NCI-H187 (cell line): ENCODE results near the gene DUOXA1.
"Not testable (repeated sequence)": the region's sequence is repeated elsewhere in the genome, so short reads cannot be mapped to it uniquely, and the experiment has no call there.

Experiments
- DNase-seq, 2 experiments: peaks; one replicate each; lab custom pipeline; 2025; lab: John Stamatoyannopoulos, UW

Gene DUOXA1

DNA sequence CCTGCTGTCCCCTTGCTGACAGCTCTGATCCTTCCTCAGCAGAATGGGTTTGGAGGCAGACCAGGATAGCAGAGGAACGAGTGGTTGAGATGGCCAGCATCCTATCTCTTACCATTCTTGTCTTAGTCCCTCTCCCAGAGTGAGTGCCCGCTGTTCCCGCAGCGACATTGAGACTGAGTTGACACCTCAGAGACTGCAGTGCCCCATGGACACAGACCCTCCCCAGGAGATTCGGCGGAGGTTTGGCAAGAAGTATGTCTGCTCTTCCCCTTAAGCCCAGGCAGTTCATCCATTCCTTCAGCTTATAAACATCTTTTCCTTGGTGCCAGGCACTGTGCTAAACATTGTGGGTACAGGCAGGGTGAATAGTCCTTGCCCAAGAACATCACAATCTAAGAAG is 21.3 kb upstream of the DUOXA1 start:
- DNase-seq = no peak

DNA sequence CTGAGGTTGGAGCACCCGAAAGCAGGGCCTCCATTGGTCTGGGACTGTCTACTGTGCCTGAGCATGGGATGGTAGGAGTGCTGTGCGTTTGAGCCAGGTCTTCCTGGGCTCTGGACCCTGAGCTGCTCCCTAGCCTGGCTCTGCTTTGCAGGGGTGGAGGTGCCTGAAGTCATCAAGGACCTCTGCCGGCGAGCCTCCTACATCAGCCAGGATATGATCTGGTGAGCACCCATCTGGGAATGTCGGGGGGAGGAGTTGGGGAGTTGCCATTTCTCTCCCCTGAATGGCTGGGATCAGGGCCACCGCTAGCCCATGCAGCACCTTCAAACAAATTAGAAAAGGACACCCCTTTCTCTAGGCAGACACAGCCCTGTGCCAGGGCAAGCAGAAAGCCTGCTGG is 20.8 kb upstream of the DUOXA1 start:
- DNase-seq = no peak

DNA sequence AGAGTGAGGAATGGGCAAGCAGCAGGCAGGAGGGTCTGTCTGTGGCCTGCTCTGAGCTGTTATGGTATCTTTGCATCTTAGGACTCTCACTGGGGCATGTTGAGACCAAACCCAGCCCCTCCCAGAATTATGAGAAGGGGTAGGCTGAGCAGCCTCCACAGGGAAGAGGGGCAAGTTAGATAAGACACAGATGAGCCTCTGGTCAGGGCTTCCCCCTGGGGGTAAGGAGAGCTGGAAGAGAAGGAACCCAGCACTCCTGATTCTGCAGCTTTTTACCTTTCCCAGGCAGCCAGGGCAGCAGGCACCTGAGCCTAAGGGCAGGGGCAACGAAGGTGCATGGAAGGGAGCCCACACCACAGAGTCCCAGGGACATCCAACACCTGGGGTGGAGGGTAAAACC is 19.4 kb upstream of the DUOXA1 start:
- no peak for DNase-seq

DNA sequence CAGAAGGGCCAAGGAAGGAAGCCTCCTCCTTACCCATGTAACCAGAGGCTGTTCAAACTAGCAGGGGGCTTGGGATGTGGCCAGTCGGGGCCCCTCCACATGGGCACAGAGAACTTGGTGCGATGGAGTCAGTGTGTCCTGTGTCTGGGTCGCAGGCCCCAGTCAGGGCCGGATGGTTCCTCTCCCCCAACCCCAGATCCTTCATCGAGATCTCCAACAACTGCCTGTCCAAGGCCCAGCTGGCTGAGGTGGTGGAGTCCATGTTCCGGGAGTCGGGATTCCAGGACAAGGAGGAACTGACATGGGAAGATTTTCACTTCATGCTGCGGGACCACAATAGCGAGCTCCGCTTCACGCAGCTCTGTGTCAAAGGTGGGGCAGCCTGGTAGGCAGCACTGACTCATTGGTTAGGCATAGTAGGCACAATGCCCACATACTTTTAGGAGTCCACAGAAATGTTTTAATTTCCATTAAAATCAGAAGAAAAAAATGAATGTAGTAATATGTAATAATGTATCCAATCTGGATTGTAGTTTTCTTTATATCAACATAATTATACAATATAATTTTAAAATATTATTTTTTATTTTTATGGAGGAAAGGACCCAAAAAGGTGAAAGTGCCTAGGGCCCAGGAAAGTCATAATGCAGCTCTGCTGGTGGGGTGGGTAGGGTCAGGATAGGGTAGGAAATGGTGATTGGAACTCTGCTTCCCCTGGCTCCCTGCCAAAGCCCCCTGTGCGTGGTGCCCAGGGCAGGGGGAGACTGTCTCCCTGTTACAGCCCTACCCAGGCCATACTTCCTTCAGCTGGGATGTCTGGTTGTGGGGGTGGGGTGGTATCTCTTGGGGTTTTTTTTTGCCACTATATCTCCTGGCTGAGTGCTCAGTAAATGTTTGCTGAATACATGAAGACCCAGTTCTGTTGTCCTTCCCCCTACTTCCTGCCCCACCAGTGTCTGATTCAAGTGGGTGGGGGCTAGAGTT is 18.7 kb upstream of the DUOXA1 start:
- no peak for DNase-seq

DNA sequence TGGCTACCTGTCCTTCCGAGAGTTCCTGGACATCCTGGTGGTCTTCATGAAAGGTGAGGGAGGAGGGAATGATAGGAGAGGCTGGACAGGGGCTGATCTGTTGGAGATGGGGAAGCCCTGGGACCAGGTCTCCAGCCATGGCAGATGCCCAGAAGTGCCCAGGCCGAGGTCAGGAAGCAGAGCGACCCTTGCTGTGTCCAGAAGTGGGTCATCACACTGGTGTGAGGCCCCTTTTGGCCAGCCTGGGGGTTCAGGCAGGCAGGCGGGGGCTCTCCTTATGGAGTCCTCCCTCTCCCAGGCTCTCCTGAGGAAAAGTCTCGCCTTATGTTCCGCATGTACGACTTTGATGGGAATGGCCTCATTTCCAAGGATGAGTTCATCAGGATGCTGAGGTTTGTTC is 17.9 kb upstream of the DUOXA1 start:
- DNase-seq = no peak

DNA sequence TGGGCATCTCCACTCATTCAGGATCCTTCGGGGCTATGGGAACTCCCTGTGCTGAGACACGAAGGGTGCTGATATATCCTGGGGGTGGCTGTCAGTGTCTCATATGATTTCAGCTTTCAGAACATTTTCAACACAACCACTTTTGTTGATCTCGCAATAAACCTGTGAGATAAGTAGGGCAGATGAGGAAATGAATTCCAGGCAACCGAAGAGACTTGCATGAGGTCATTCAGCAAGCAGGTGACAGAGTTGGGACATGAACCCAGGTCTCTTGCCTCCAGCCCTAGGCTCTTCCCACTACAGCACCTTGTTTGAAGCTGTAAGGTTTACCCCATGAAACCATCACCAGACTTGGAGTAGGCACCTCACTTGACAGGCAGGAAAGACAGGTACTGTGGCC is 16.7 kb upstream of the DUOXA1 start:
- DNase-seq = no peak

DNA sequence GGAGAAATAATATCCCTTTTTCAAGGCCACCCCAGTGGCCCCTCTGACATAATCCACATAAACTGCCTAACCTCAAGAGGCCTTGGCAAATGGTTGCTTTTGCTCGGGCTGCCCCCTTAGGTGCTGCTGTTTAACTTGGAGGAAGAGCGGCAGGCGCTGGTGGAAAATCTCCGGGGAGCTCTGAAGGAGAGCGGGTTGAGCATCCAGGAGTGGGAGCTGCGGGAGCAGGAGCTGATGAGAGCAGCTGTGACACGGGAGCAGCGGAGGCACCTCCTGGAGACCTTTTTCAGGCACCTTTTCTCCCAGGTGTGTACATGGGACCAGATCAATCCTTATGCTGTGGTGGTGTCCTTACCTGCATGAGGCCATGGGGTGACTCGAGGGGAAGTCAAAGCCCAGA is 15.1 kb upstream of the DUOXA1 start:
- DNase-seq = no peak

DNA sequence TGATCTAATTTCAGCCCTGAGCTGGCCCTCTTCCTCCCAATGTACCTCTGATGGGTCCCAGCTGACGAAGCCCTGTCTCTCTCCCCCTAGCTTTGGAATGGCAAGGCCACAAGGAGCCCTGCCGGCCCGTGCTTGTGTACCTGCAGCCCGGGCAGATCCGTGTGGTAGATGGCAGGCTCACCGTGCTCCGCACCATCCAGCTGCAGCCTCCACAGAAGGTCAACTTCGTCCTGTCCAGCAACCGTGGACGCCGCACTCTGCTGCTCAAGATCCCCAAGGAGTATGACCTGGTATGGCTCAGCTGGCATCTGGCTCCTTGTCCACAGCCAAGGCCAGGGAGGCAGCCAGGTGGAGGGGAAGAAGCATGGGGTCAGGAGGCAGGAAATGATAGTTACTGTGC is 14.3 kb upstream of the DUOXA1 start:
- DNase-seq = no peak

DNA sequence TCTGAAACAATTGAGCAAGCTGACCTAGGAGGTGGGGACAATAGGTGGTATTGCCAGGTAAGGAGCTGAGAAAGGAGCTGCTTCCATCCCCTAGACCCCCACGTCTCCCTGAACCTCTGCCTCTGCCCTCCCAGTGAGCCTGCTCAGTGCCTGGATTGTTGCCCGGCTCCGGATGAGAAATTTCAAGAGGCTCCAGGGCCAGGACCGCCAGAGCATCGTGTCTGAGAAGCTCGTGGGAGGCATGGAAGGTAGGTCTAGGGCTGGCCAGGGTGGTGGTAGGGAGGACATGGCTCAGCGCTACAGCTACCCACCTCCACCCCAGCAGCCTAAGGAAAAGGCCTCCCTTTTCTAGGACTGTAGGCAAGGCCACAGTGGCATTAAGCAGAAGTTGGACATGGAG is 13.4 kb upstream of the DUOXA1 start:
- DNase-seq = no peak

DNA sequence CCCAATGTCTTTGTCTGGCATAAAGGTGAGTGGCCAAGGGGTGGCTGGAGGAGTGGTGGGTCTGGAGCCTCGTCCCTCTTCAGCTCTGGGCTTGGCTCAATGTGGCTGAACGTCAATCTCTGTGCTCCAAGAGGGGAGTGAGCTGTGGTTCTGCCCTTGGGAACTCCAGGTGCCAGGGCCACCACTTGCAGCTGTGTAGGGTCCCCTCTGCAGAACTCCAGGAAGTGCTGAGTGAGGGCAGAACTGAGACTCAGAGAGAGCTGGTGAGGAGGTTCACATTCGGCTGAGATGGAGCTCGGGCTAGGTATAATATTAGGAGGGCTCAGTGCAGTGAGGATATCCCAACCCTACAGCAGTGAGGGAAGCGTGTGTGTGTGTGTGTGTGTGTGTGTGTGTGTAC is 11.7 kb upstream of the DUOXA1 start:
- no peak for DNase-seq

DNA sequence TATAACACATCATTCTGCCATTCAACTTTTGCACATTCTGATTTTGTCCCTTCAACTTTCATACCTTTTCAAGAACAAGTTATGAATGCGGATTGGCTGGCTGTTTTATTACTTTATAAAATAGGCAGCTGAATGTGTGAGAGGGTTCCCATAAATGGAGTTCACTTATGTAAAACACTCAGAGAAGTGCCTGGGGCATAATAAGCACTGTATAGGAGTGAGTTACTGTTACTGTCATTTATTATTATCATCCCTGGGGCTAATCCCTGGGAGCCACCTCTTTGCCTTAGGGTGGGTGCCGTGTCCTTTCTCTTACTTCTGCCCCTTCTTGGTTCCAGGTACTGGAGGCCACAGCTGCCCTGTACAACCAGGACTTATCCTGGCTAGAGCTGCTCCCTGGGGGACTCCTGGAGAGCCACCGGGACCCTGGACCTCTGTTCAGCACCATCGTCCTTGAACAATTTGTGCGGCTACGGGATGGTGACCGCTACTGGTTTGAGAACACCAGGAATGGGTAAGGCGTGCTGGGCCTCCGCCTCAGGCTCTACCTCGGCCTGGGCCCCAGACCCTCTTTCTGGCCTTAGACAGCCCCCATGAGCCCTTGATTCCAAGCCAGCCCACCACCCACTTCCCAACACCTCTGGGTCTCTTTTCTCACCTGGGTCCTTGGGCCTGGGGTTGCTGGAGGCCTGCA is 11.0 kb upstream of the DUOXA1 start:
- no peak for DNase-seq

DNA sequence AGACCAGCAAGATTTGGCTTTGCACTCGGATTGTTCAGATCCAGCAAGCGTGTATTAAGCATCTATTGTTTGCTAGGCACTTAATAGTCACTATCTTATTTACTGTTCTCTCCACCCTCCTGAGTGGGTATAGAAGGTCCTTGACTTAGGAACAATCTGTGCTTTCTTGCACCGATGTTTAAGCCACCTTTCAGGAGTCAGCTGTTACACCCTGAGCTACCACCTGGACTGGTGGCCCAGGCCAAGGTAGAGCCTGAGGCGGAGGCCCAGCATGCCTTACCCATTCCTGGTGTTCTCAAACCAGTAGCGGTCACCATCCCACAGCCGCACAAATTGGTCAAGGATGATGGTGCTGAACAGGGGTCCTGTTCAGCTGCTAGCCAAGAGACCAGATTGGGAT is 10.1 kb upstream of the DUOXA1 start:
- DNase-seq = no peak

DNA sequence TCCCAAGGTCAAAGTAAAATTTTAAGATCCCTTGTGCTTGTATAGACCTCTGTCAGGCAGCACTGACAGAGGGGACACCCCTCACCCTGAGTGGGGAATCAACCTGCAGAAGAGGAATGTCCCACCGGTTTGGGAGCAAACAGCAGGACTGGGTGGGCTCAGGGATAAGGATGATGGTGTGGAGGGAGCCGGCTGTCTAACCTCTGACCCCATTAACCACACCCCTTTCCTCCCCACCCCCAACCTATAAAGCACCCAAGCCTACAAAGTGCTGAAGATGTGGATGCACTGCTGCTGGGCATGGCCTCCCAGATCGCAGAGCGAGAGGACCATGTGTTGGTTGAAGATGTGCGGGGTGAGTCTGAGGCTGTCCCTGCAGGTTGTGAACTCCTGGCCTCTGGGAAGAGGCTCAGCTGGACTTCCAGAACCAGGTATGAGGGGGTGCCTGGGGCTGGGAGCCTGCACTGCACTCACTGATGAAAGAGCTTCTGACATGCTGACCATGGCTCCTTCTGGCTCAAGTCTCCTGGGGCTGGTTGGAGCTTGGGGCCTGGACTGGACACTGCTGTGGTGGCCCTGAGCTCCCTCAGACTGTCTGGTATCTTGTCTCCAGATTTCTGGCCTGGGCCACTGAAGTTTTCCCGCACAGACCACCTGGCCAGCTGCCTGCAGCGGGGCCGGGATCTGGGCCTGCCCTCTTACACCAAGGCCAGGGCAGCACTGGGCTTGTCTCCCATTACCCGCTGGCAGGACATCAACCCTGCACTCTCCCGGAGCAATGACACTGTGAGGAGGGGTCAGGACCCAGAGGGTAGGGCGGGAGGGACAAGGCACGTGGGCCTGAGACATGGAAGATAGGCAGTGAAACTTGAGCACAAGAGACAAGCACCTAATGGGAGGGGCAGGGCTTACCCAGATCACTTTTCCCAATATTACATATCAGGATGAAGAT is 9.4 kb upstream of the DUOXA1 start:
- DNase-seq = no peak

DNA sequence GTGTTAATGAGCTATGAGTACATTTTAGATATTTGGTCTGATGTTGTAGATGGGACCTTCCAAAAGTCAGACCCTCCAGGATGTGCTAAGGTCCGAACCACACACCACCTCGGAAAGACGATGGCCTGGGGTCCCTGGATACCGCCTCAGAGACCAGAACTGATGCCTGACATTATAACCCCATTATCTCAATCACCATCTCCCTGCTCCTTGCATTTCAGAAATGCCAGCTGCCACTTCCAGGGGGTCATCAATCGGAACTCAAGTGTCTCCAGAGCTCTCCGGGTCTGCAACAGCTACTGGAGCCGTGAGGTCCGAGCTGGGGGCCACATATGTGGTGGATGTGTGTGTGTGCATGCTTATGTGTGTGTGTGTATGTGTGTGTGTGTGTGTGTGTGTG is 8.0 kb upstream of the DUOXA1 start:
- DNase-seq = no peak

DNA sequence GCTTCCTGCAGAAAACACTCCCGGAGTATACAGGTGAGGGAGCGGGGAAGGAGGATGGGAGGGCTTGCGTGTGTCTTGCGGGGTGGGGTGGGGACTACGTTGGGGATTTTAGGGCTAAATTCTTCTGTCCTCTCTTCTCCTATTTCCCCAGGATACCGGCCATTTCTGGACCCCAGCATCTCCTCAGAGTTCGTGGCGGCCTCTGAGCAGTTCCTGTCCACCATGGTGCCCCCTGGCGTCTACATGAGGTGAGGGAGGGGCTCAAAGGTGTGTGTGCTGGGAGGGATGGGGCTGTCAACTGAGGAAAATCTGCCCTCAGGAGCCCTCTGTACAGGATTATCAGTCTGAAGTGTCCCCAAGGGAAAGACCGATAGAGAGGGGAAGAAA is 6.7 kb upstream of the DUOXA1 start:
- no peak for DNase-seq

DNA sequence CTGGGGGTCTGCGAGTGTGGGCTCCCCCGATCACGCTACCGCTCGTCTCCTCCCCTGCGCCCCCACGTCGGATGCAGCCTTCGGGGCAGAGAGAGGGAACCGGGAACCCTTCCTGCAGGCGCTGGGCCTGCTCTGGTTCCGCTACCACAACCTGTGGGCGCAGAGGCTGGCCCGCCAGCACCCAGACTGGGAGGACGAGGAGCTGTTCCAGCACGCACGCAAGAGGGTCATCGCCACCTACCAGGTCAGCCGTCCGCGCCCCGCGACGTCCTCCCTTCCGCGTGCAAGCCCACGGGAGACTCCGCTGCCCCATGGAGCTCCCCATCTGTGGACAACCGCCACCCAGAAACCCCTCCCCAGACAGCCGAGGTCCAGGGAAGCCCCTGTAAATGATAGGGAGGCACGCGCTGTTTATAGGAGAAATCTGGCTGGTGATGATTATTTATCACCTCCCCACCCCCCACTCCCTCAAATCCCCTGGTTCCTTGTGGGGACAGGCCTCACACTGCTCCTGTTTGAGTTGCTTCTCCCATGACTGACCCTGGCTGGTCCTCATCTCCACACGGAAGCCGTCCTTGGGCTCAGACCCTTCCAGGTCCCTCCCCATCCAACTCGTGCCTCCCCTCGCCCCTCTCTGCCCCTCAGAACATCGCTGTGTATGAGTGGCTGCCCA is 6.2 kb upstream of the DUOXA1 start:
- not testable (repeated sequence) for DNase-seq

DNA sequence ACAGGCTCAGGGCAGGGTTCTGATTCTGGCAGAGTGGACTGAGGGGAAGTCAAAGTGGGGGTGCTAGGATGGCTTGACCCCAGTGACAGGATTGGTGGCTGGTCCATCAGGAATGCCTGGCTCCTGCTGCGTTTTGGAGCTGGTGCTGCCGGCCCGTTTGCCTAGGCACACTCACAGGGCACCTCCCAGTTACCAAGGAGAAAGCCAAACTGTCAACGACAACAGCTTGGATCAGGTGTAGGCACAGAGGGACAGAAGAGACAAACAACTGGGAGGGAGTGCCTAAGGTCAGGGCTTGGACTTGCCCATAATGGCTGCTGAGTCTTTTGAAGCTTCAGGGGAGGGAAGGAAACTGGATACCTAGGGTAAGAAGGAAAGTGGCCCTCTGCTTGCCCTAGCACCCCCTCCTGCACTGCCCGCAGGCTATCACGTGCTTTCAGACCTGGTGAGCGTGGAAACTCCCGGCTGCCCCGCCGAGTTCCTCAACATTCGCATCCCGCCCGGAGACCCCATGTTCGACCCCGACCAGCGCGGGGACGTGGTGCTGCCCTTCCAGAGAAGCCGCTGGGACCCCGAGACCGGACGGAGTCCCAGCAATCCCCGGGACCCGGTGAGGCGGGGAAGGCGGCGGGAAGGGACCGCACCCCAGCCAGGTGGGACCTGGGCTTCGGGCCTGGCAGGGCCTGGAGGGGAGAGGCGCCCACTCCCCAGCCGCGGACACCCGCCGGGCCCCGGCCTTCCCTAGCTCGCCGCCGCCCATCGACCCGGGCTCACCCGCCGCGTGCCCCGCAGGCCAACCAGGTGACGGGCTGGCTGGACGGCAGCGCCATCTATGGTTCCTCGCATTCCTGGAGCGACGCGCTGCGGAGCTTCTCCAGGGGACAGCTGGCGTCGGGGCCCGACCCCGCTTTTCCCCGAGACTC is 5.3 kb upstream of the DUOXA1 start:
- no peak for DNase-seq

DNA sequence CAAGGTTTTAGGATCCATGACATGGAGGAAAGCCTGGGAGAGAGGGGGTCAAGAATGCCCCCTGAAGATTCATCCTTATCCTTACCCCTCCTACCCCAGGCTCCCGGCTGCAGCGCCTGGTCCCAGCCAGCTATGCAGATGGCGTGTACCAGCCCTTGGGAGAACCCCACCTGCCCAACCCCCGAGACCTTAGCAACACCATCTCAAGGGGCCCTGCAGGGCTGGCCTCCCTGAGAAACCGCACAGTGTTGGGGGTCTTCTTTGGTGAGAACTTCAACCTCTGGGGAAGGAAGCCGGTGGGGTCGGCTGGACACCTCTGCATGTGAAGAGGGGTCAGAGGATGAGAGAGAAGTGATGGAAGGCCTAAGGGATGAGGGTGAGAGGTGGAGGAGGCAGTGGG is 4.4 kb upstream of the DUOXA1 start:
- DNase-seq = no peak

DNA sequence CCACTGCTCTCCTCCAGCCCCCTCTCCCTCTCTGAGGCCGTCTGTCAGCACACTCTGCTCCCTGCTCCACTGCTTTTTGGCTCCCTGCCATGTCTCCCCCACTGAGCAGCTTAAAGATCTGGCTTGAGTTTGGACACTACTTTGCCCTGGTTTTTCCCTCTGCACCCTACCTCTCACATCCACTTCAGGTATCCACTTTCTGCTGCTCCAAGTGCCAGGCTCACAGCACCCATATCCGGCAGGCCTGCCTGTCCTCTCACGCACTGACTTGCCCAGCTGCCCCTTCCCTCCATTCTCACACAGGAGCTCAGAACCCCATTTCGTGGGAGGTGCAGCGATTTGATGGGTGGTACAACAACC is 3.9 kb upstream of the DUOXA1 start:
- no peak for DNase-seq

DNA sequence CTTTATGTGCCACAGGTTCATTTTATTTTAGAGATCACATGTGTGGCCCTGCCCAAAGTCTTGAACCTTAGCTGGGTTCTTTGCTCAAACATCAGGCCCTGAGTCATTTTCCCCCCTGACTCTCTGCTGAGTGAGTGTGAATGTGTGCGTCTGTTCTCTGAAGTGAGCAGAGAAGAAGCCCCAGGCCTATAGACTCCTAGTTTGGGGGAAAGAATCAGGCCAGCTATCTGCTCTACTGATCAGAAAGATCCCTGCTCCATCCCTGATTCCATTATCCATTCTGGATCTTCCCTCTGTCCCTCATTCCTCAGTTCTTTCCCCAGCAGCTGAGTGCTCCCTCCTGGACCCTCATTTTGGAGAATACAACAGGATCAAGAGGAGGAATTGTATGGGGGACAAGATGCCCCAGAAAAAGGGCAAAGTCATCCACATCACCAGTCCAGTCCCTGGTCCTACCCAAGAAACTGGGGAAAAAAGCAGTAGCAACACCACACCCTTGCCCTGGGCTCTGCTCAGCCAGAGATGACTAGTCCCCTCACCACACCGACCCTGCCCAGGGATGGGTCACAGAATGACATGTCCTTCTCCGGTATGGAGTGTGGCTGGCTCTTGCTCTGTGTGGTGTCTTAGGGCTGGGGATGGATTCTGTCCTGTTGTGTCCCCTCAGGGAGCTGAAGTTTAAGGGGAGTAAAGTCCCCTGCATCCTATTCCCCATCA is 3.3 kb upstream of the DUOXA1 start:
- no peak for DNase-seq
